GM21723 (cell line): ENCODE results near the gene SNAP47.
"Not testable (repeated sequence)": the region's sequence is repeated elsewhere in the genome, so short reads cannot be mapped to it uniquely, and the experiment has no call there.

Experiments used
- ATAC-seq: cut with Tn5 transposase; IDR thresholded peaks from one replicate; pipeline ENCODE4 v1.9.1; 2021; ENCODE audit warnings: mild to moderate bottlenecking, moderate library complexity; ENCODE audit not compliant: unreplicated experiment

Gene SNAP47

GRCh38 chr1:227734856-227735538 is at the start of gene SNAP47, which contains the start of gene JMJD4:
SNAP47 (plus strand) TSS chr1:227735435; CDS start chr1:227747737, 12,302 bp downstream.
JMJD4 (minus strand) TSS chr1:227735302; CDS start chr1:227735273, 29 bp downstream.
- ATAC-seq = peak; percentile 87

GRCh38 chr1:227685807-227686206 is 49.4 kb upstream of the SNAP47 start:
- ATAC-seq = no peak

GRCh38 chr1:227697321-227697864 is 37.8 kb upstream of the SNAP47 start:
- ATAC-seq = no peak

- not testable (repeated sequence) for ATAC-seq
Measured at GRCh38 chr1:227701631-227702030, 33.6 kb upstream of the SNAP47 start.

GRCh38 chr1:227707846-227708245 is 27.4 kb upstream of the SNAP47 start:
- ATAC-seq = no peak

GRCh38 chr1:227709451-227709850 is 25.8 kb upstream of the SNAP47 start:
- ATAC-seq = no peak

GRCh38 chr1:227710474-227710873 is 24.8 kb upstream of the SNAP47 start:
- ATAC-seq = not testable (repeated sequence)

GRCh38 chr1:227712648-227713047 is 22.6 kb upstream of the SNAP47 start:
- ATAC-seq = no peak

- ATAC-seq = no peak
Measured at GRCh38 chr1:227718932-227719331, 16.3 kb upstream of the SNAP47 start.

- no peak for ATAC-seq
Measured at GRCh38 chr1:227723474-227723873, 11.8 kb upstream of the SNAP47 start.

- ATAC-seq = no peak
Measured at GRCh38 chr1:227725046-227725445, 10.2 kb upstream of the SNAP47 start.

GRCh38 chr1:227726318-227726717 is 8.9 kb upstream of the SNAP47 start:
- no peak for ATAC-seq

- no peak for ATAC-seq
Measured at GRCh38 chr1:227726924-227727599, 8.2 kb upstream of the SNAP47 start.

- ATAC-seq = peak; percentile 37
Measured at GRCh38 chr1:227728059-227728891, 7.0 kb upstream of the SNAP47 start.

GRCh38 chr1:227728892-227729143 is 6.4 kb upstream of the SNAP47 start:
- ATAC-seq = peak; percentile 1

GRCh38 chr1:227729144-227729880 is 5.9 kb upstream of the SNAP47 start:
- ATAC-seq = no peak

- peak; percentile 34 for ATAC-seq
Measured at GRCh38 chr1:227729881-227730629, 5.2 kb upstream of the SNAP47 start.

GRCh38 chr1:227730630-227731151 is 4.5 kb upstream of the SNAP47 start:
- ATAC-seq = no peak

GRCh38 chr1:227731241-227731677 is 4.0 kb upstream of the SNAP47 start:
- no peak for ATAC-seq
